Stimulated activated CD8-positive, alpha-beta memory T cell treated with anti-CD3 and anti-CD28 coated beads, Interleukin-2, amount 100 ng/mL, for 1 hour (primary cell): ENCODE results near the gene KCTD21.

Source experiments
- DNase-seq, 2 donors: peaks; one replicate each; pipeline ENCODE4 v3.0.0-alpha.2; 2020; ENCODE audit warnings: low read depth in 2 of 2

Gene KCTD21

GRCh38 chr11:78219493-78220217, 31.2 kb upstream of the KCTD21 start:
- DNase-seq, result no peak

GRCh38 chr11:78218707-78219492, 30.5 kb upstream of the KCTD21 start:
- DNase-seq, result no peak

- no peak for DNase-seq
Measured at GRCh38 chr11:78217650-78218541, 29.5 kb upstream of the KCTD21 start.

- no peak for DNase-seq
Measured at GRCh38 chr11:78216571-78217287, 28.3 kb upstream of the KCTD21 start.

- DNase-seq, result no peak
Measured at GRCh38 chr11:78216021-78216420, 27.6 kb upstream of the KCTD21 start.

GRCh38 chr11:78214331-78215194, 26.1 kb upstream of the KCTD21 start:
- DNase-seq, result no peak

- no peak for DNase-seq
Measured at GRCh38 chr11:78213526-78214330, 25.3 kb upstream of the KCTD21 start.

- no peak for DNase-seq
Measured at GRCh38 chr11:78212586-78213371, 24.4 kb upstream of the KCTD21 start.

- DNase-seq, result no peak
Measured at GRCh38 chr11:78211565-78211964, 23.1 kb upstream of the KCTD21 start.

- no peak for DNase-seq
Measured at GRCh38 chr11:78210000-78210608, 21.7 kb upstream of the KCTD21 start.

GRCh38 chr11:78209478-78209877, 21.1 kb upstream of the KCTD21 start:
- DNase-seq, result no peak

- DNase-seq, result no peak
Measured at GRCh38 chr11:78208257-78209165, 20.1 kb upstream of the KCTD21 start.

GRCh38 chr11:78207532-78208256, 19.3 kb upstream of the KCTD21 start:
- DNase-seq, result no peak

GRCh38 chr11:78205691-78206090, 17.3 kb upstream of the KCTD21 start:
- no peak for DNase-seq

- DNase-seq, result no peak
Measured at GRCh38 chr11:78205256-78205655, 16.8 kb upstream of the KCTD21 start.

- DNase-seq, result peak in 1 of 2 donors; percentile 13
Measured at GRCh38 chr11:78203184-78203583, 14.8 kb upstream of the KCTD21 start.

GRCh38 chr11:78202733-78203167, 14.3 kb upstream of the KCTD21 start:
- peak in 1 of 2 donors; percentile 13 for DNase-seq
